Measurements from ENCODE around the gene TMEM222.

Gene TMEM222

GRCh38 chr1:27342778-27343638 is 21.0 kb downstream of the TMEM222 start:
- no peak for DNase-seq

GRCh38 chr1:27343639-27344025 is 21.7 kb downstream of the TMEM222 start:
- DNase-seq, result no peak

- no peak for DNase-seq
Observed at GRCh38 chr1:27345272-27345671, 23.3 kb downstream of the TMEM222 start.

- DNase-seq, result no peak
Observed at GRCh38 chr1:27346357-27346756, 24.4 kb downstream of the TMEM222 start.

GRCh38 chr1:27346991-27347624 is 25.1 kb downstream of the TMEM222 start:
- DNase-seq, result no peak

GRCh38 chr1:27348861-27349783 is 27.2 kb downstream of the TMEM222 start:
- DNase-seq, result no peak

GRCh38 chr1:27349784-27350662 is 28.1 kb downstream of the TMEM222 start:
- no peak for DNase-seq

GRCh38 chr1:27350663-27351540 is 28.9 kb downstream of the TMEM222 start:
- DNase-seq, result no peak

- DNase-seq, result no peak
Observed at GRCh38 chr1:27351541-27352107, 29.7 kb downstream of the TMEM222 start.

GRCh38 chr1:27353166-27353565 is 31.2 kb downstream of the TMEM222 start:
- no peak for DNase-seq

GRCh38 chr1:27353629-27354028 is 31.7 kb downstream of the TMEM222 start:
- no peak for DNase-seq

- no peak for DNase-seq
Observed at GRCh38 chr1:27355683-27356082, 33.7 kb downstream of the TMEM222 start.

- no peak for DNase-seq
Observed at GRCh38 chr1:27356277-27356618, 34.3 kb downstream of the TMEM222 start.

- no peak for DNase-seq
Observed at GRCh38 chr1:27356619-27357280, 34.8 kb downstream of the TMEM222 start.

GRCh38 chr1:27357281-27358037 is 35.5 kb downstream of the TMEM222 start:
- DNase-seq, result no peak

- no peak for DNase-seq
Observed at GRCh38 chr1:27358038-27358927, 36.3 kb downstream of the TMEM222 start.

- no peak for DNase-seq
Observed at GRCh38 chr1:27358928-27359313, 37.0 kb downstream of the TMEM222 start.

- no peak for DNase-seq
Observed at GRCh38 chr1:27359822-27360158, 37.8 kb downstream of the TMEM222 start.

Measured in cortex of kidney (tissue), 1 donor.